HG03135 (cell line): ENCODE measurements around the gene ICA1.
A peak's percentile ranks its signal among the peaks of the same experiment; 100 is the strongest.

Experiments used
- ATAC-seq: cut with Tn5 transposase; IDR thresholded peaks from one replicate; pipeline ENCODE4 v1.9.1; 2021; ENCODE audit warnings: mild to moderate bottlenecking, moderate library complexity; ENCODE audit not compliant: unreplicated experiment

The ICA1 gene

DNA sequence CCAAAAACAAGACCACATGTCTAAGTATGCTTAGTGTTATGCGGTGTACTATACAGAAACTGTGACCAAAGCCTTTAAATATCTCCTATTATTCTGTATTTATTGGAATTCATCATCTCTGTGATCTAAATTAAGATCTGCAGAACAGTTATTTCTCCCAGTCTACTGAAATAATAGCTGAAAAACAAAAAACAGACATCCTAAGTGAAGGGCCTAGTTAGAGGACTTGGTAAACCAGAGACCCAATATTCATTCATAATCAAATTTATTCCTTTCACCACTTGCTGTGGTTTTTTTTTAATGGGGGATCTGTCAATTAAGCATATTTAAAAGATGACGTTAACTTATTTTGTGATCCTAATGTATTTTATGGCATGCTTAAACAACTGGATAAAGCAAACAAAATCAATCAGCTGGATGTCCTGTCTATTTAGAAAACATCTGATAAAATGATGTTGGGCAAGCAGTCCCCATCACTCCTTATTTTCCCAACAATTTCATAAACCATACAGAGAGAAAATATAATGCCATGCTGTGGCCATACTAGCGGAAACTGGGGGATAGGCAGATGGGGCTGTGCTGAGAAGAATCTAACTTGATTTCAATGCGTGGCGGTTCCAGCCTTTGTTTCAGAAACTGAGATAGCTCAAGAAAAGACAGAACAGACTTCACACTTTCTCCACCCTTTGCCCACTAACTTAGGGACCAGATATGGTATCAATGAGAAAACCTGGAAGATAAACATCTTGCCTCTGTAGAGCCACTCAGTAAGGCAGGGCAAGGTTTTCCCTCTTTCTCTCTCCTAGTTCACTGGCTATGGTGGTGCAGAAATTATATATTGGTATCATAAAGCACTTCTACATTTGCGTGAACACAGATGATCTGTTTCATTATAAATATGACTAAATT, 32.9 kb downstream of the ICA1 start:
- no peak for ATAC-seq

DNA sequence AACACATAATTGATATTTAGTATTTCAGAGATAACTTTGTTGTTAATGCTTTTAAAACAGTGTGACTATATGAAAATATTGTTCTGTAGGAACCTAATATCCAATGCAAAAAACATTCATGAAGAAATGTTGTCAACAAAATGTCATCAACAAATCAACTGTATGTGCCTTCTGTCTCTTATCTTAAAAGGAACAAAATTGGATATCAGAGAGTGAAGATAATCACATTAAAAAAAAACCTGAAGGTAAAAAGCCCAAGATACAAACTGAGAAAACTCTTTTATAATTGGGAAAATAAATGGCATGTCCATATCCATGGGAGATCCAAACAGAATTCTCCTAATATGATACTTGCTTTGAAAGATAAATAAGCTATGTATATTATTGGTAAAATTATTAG, 33.9 kb downstream of the ICA1 start:
- no peak for ATAC-seq

DNA sequence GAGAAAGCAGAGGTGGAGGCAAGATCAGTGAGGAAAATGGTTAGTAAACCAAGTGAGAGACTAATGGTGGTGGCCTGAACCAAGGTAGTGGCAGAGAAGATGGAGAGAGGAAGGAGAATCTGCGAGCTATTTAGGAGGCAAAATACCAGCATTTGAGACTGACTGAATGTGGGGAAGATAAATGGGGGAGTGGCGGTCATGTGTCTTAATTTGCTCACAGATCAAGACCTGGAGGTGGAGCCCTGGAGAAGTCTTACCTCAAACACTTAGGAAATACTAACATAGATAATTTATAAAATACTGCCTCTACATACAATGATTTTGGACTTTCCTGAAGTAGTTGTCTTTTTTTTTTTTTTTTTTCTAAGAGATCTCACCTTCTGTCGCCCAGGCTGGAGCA, 34.7 kb downstream of the ICA1 start:
- no peak for ATAC-seq

DNA sequence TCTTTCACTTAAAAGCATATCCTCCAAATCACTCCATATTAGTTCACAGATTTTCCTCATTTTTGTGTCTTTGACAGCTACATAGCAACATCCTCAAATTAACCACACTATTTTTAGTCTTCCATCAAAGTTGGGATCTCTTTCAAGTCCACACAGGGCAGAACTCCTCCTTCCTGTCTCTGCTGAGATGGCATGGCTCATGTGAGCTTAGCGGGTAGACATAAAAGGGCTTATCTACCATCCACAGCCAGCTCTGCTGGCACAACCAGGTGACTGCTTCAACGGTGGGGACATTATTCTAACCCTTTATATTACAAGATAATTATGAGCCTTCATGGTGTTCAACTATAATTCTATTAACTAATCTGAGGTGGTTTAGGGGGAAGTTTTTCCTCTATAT, 35.5 kb downstream of the ICA1 start:
- ATAC-seq, result no peak

DNA sequence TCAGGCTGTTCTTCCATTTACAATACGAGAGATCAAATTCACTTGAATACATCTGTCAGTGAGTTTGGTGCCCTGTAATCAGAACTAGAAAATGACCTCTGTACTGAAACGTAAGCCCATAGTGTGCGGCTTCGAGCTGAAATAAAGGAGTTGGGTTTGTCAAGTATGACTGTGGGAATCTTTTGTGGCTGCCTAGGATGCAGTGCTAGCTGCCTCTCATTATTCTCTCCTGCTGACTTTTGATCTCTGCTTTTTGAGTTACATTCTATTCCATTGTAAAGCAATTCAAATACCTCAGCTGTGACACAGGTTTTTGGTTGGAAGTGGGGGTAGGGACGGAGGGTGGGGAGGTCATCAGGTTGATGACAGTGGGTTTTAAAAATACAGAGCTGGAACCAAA, 40.4 kb downstream of the ICA1 start:
- no peak for ATAC-seq

DNA sequence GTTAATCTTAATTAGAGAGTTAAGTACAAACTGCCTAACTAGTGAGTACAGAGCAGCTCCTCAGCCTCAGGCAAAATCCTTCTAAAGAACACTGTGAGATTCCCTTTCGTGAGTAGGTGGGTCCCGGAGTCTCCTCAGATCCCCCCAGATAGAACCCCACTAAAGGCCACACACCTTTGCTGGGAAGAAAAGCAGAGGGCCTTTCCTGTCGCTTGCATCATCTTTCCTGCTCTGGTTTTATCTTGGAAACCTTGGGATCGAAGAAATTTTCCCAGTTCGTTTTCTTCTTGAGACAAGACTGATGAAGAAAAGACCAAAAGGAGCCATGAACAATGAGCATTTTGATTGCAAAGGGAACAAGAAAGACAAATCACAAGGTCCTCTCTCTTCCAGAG, 40.9 kb downstream of the ICA1 start:
- ATAC-seq, result no peak

DNA sequence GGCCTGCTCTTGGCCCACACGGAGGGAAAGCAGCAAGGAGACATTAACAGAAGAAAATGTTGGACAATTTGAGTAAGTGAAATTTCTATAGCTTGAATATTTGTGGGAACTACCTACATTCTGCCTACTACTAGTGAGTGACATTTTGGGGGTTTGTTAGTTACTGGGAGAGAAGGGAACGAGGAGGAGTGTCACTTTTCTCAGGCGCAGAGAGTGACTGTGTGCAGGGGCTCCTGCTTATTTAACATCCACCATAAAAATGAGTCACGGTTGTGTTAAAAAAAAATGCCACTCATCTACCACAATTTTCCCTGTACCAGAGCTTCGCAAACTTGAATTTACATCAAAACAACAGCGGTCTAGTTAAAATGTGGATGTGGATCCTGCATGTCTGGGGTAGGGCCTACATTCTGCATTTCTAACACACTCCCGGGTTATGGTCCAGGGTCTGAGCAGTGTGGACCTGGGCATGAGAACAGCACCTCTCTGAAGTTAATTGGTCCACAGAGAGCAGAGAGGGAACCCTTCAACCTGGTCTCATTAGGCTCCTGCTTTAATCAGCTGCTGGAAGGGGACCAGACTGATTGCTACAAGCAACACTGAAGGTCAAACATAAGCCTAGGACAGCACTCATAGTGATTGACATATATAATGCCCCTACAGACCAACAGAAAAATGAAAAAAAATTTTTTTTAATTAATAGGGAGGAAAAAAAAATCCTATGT, 41.4 kb downstream of the ICA1 start:
- no peak for ATAC-seq

DNA sequence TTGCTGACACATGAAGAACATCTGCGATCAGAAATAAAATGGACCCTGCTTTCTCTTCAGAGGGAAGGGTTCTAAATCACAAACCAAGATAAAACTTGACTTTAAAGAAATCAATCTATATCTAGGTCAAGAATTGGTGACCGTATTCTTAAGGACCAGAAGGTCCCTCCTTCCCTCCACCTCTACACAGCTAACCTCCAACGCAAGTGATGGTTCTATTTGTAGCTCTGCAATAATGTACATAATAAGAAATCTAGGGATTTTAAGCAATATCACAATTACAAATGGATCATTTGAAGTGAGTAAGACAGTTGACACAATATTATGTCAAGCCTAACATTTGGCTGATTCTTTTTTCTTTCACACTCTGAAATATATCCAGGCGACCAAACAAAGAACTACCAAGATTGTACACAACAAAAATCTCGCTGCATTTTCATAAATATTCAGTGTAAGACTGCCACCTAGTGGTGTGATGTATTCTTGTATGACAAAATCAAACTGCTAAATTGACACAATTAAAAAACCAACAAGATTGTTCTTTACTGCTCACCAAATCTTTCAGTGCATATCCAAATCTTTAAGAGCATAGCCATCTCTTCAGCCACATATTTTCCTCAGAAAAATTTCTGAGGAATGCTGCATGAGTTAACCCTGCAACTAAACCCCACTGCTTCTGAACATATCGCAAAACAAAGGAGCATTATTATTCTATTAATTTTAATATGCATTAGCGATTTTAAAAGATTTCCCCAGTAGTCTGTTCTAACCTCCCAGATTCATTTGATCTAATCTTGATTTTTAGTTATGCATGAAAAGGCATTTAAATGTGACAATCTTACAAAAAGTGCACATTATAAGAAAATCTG, 44.5 kb downstream of the ICA1 start:
- ATAC-seq, result peak; percentile 72

DNA sequence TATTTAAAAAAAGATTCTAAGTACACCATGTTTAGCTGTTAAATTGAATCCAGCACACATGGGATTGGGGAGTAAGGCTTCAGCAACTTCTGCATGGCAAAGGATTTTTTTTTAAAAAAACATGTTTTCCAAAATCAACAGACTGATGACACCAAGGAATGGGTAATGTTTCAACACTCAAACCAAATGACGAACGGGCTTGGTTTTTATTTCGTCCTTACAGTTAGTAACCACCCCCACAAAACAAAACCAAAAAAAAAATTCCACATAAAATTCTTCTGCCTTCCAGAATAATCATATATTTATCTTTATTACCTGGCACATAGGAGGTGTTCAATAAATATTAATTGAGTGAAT, 45.7 kb downstream of the ICA1 start:
- ATAC-seq, result no peak

DNA sequence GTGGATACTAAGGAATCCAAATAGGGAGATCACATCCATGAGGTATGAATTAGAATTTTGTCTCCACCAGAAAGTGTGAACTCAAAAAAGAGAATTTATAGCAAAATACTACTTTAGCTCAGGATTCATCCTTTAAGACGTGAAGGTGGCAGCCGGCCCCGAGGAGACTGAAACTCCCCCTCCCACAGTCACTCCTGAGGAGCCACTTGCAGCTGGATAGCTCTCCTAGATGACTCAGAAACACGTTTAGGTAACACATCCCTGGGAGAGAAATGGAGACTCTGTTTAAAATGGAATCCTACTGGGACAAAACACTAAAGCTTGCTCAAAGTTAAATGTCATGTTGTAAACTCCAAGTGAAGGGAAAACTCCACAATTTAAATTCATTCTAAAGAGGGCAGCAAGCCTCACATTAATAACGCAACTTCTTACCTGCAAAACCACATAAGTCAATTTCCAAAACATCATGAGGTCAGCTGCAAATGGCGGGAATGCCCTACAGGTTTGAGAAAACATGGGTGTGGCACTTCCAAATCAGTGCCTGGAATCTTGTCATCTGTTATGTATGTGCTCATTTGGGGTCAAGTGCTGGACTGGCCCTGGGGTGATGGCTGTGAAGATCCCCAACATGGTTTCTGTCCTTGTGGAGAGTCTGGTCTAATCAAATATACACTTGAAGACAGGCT, 46.2 kb downstream of the ICA1 start:
- ATAC-seq, result no peak

DNA sequence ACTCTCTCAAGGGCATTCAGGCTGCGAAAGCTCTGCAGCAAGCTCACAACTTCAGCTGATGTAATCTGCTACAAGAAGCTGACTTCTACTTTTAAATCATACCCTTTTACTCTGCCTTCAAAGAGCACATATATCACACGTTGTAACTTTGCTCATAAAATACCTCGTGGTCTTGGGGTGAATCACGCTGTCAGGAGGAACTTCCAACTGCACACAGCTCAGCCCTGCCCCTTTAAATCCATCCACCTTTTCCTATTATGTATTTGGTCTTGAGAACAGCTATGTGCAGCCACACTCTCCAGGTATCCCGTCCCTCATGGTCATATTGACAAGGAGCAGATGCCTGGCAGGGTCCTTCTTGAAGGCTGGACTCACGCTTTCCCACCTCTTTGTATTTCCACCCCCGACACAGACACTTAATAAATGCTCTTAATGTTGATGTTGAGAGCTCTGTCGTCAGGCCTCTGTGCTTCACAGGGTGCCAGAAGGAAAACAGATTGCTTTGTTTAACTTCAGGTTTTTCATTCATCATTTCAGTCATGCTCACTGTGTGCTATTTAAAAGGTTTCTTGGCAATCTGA, 47.6 kb downstream of the ICA1 start:
- ATAC-seq, result no peak

DNA sequence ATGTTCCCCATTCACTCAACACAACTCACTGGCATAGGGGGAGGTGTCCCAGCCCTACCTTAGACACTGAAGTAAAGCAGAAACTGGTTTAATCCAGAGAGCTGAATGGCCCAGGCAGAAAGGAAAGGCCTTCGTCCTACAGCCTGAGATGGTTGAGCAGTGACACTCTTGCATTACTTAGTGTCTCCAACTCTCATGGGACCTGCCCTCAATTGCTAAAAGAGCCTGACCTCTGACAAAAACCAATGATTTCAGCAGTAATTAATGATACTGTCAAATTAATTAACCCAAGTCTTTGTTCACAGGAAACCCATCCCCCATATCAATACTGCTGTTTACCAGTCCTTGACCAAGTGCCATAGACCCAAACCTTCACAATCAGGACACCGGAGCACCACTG, 48.6 kb downstream of the ICA1 start:
- no peak for ATAC-seq

DNA sequence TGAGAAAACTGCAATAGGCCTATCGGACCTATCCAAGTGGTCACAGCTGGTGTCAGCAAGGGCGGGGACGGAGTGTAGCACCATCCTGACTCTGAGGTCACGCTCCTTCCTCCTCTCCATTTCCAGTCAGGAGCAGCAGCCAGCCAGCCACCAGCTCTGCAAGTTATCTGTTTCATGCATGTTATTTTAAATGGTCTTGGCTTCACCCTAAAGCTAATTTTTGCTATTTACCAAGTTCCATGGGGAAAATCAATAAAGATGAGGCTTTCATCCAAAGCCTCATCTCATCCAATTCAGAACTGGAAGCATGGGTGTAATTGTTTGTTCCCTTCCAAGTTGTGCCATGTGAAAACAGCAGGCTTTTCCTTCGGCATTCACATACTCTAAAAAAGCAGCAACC, 49.3 kb downstream of the ICA1 start:
- ATAC-seq, result no peak

DNA sequence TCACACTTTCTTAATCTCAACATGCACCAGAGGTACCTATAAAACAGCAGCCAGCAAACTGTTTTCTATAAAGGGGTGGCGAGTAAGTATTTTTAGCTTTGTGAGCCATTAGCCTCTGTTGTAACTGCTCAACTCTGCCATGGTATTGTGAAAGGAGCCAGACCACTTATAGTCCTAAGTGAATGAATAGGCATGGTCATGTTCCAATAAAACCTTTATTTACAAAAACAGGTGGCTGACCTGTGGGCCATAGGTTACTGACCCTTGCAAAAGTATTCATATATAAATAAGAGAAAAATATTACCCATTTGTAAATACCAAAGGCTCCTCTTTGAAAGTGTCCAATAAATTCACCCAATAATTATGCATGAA, 50.3 kb downstream of the ICA1 start:
- no peak for ATAC-seq

DNA sequence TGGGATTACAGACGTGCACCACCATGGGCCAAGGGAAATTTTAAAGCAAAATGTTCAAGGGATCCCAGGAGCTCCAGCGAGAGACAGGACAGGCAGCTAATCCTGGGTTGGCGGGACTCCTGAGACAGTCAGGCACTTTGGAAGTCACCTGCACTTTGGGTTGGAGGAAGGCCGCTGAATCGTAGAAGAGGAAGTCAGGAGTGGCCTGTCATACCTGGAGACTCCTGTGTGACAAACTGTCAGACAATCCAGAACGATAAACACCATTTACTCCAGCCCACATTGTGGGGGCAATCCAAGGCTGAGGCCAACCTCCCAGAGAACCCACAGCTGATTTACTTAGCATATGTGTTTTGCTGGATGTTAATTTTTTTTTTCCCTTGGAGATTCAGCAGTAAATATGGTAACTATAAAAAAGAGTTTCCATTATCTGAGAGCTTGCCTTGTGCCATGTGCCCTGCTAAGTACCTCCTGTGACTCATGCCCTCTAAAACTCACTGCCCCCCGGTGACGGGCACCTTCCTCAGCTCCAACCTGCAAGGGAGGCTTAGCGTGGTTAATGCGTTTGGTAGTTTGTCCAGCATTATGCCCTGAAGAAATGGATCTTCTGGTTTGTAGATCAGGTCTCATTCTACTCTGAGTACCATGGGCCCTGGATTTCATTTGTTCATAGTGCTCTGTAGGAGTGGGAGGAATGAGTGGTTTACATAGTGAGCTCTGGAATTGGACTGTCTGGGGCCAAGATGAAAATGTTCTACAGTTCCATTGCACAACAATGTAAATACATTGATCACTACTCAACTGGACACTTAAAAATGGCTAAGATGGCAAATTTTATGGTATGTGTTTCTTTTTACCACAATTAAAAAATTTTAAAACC, 50.9 kb downstream of the ICA1 start:
- no peak for ATAC-seq

DNA sequence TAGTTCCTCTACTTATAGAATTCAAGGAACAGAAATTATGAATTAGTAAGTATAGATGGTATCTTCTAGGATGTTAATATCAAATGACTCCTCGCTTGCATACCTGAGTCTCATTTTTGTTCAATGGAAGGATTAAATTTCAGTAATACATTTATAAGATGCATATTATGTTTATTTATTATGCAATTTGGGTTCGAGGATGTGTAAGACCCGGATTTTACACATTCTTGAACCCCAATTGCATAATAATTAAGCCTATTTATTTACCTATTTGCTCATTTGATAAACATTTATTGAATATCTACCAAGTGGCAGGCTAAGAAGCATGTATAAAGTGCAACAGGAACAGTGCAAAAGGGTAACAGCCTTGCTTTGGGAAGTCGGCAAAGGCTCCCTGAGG, 52.6 kb downstream of the ICA1 start:
- ATAC-seq, result no peak

DNA sequence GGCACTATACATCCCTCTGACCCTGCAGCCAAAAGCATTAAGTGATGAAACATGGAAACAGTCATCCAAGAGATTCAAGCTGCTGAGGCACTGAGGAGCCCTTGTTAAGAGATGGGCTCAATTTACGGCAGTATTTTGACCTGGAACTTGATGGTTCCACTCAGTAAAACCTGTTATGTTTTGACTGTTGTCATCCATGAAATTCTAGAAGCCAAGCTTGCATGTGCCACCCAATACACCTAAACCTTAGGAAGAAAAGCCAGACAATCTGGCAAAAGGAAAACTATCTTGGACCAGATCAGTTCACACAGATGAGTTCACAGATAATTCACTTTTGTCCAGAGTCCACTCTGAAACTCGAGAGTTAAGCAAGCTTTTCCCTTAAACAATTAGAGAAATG, 53.2 kb downstream of the ICA1 start:
- ATAC-seq, result no peak

DNA sequence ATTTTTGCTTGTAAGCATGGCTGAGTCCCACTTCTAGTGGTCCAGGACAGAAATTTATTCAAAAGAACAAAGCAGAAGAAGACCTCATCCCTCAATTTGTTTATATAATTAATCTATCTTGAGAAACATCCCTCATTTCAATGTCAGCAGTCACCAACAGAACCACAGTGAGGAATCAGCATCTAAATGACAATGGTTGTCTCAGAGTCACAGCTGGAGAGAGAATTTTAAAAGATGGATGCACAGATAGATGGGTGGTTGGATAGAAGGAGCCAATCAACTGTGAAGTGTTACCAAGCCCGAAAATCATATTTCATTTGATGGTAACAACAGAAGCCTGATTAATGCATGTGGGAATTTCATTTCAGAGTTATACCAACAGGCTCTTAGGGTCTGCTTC, 55.0 kb downstream of the ICA1 start:
- ATAC-seq, result no peak

DNA sequence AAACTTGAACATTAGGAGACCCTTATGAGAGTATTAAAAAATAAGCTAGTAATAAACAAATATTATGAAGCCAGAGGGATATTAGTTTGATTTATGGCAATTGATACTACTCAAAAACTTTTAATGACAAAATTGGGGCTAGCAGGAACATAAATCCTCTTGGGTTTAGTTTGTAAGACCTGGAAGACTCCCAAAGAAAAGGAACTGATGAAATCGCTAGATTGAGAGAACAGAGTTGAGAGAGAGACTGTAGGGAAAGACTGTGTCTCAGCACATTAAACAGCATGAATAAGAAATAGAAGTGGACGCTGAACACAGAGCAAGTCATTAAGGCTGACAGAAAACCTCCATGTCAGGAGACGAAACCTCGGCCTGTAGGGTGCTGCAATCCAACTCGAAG, 56.4 kb downstream of the ICA1 start:
- ATAC-seq, result no peak

DNA sequence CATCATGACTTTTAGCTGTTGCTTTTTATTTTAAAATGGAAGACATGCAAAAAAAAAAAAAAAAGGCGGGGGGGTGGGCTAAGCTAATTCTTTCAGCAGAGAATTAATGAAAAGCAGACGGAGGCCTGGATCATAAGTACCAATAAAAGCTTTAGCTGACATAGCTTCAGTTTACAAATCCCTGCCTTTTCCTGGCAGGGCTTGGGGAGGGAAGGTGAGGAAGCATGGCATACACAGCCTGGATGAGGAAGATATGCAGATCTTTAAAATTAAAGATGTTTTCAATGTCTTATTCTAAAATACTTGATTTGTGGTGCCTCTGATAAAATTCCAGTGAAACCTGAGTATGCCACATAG, 57.0 kb downstream of the ICA1 start:
- no peak for ATAC-seq
